ENCODE data around the gene CDHR3.
A peak's percentile ranks its signal among the peaks of the same experiment; 100 is the strongest.

Gene CDHR3

DNA sequence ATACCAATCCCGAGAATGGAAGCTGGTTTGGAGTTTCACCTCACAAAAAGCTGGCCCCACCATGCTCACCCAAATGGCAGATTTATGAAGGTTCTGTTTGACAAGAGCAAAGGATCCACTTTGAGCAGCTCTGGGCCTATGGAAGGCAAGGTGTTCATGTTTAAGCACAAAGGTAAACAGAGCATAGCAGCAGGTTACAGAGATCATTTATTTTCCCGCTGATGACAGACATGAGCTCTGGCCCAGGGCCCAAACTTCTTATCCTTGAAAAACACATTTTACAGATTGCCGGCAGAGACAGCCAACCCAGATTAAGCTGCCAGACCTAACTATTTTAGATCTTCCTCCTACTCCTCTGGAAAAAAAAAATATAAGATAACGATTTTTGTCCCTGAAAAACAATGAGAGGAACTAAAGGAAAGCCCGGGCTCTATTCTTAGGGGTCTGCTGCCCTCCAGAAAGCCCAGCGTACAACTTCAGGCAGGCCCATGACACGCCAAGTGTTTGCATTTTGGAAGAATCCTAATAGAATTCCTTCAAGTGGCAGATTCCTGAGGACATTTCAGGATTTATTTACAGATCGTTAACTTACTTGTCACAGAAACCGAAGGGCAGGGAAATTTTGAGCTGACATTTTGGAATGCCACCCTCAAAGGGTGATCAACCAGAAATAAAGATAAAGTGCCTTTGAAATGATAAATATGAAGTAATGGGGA, 109.1 kb downstream of the CDHR3 start (continued):
- TF ChIP-seq ZNF23 (tag by site-specific recombination; IDR thresholded peaks at IDR 0.05; ENCODE audit: borderline replicate concordance) (no peak), ZNF221 (tag by site-specific recombination; IDR thresholded peaks at IDR 0.05; ENCODE audit: borderline replicate concordance) (no peak), GFI1B (tag by site-specific recombination; IDR thresholded peaks at IDR 0.05) (no peak), ZNF610 (tag by site-specific recombination; IDR thresholded peaks at IDR 0.05; ENCODE audit: borderline replicate concordance) (no peak), ZNF292 (tag by site-specific recombination; IDR thresholded peaks at IDR 0.05; ENCODE audit: borderline replicate concordance, low read depth) (no peak), ZBTB20 (tag by site-specific recombination; IDR thresholded peaks at IDR 0.05) (peak; percentile 61), ZNF366 (tag by site-specific recombination; conservative IDR thresholded peaks at IDR 0.05) (0 out of 2 replicates have a peak, but pooled peaks have one; percentile 16), ZNF324 (tag by site-specific recombination; IDR thresholded peaks at IDR 0.05) (0 out of 2 replicates have a peak, but pooled peaks have one; percentile 19), ZNF239 (tag by site-specific recombination; IDR thresholded peaks at IDR 0.05) (no peak), ZBTB8A (tag by site-specific recombination; IDR thresholded peaks at IDR 0.05) (no peak), ZNF585B (tag by site-specific recombination; IDR thresholded peaks at IDR 0.05) (no peak), ZNF16 (tag by site-specific recombination; IDR thresholded peaks at IDR 0.05; ENCODE audit: low read depth) (no peak), ZXDB (tag by site-specific recombination; IDR thresholded peaks at IDR 0.05) (no peak), TRIM28 (IDR thresholded peaks at IDR 0.05; ENCODE audit: borderline replicate concordance, low read length) (no peak), ZNF76 (tag by site-specific recombination; IDR thresholded peaks at IDR 0.05; ENCODE audit: borderline replicate concordance, low read depth) (0 out of 2 replicates have a peak, but pooled peaks have one; percentile 22), ZNF404 (tag by site-specific recombination; IDR thresholded peaks at IDR 0.05) (no peak), SCRT2 (tag by site-specific recombination; IDR thresholded peaks at IDR 0.05) (0 out of 2 replicates have a peak, but pooled peaks have one; percentile 48)
- TF ChIP-seq, protein P1, sequence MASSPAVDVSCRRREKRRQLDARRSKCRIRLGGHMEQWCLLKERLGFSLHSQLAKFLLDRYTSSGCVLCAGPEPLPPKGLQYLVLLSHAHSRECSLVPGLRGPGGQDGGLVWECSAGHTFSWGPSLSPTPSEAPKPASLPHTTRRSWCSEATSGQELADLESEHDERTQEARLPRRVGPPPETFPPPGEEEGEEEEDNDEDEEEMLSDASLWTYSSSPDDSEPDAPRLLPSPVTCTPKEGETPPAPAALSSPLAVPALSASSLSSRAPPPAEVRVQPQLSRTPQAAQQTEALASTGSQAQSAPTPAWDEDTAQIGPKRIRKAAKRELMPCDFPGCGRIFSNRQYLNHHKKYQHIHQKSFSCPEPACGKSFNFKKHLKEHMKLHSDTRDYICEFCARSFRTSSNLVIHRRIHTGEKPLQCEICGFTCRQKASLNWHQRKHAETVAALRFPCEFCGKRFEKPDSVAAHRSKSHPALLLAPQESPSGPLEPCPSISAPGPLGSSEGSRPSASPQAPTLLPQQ (tag by site-specific recombination; IDR thresholded peaks at IDR 0.05) = peak; percentile 73

- Histone ChIP-seq H3K4me3 (ENCODE audit: low read depth, low read length) (no peak overlapping the region), H3K9me3 (ENCODE audit: control insufficient read depth, insufficient read depth, low read depth, low read length) (no peaks in the 10 kb centered on the region), H3K36me3 (ENCODE audit: control insufficient read depth in 2 of 2, insufficient read depth in 1 of 2, low read length in 2 of 2) (no peaks in the 10 kb centered on the region), H3K4me1 (ENCODE audit: control insufficient read depth, insufficient read depth, low read length) (peaks cover 22% of the 10 kb centered on the region), H3K27ac (ENCODE audit: extremely low read depth, low read depth, low read length) (peak overlapping the region; percentile 45)
- TF ChIP-seq ZNF837 (tag by site-specific recombination; IDR thresholded peaks at IDR 0.05) (no peak), ZNF184 (tag by site-specific recombination; IDR thresholded peaks at IDR 0.05) (no peak)
- TF ChIP-seq, protein P2, sequence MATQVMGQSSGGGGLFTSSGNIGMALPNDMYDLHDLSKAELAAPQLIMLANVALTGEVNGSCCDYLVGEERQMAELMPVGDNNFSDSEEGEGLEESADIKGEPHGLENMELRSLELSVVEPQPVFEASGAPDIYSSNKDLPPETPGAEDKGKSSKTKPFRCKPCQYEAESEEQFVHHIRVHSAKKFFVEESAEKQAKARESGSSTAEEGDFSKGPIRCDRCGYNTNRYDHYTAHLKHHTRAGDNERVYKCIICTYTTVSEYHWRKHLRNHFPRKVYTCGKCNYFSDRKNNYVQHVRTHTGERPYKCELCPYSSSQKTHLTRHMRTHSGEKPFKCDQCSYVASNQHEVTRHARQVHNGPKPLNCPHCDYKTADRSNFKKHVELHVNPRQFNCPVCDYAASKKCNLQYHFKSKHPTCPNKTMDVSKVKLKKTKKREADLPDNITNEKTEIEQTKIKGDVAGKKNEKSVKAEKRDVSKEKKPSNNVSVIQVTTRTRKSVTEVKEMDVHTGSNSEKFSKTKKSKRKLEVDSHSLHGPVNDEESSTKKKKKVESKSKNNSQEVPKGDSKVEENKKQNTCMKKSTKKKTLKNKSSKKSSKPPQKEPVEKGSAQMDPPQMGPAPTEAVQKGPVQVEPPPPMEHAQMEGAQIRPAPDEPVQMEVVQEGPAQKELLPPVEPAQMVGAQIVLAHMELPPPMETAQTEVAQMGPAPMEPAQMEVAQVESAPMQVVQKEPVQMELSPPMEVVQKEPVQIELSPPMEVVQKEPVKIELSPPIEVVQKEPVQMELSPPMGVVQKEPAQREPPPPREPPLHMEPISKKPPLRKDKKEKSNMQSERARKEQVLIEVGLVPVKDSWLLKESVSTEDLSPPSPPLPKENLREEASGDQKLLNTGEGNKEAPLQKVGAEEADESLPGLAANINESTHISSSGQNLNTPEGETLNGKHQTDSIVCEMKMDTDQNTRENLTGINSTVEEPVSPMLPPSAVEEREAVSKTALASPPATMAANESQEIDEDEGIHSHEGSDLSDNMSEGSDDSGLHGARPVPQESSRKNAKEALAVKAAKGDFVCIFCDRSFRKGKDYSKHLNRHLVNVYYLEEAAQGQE (tag by site-specific recombination; IDR thresholded peaks at IDR 0.05) = no peak
- TF ChIP-seq, protein P3, sequence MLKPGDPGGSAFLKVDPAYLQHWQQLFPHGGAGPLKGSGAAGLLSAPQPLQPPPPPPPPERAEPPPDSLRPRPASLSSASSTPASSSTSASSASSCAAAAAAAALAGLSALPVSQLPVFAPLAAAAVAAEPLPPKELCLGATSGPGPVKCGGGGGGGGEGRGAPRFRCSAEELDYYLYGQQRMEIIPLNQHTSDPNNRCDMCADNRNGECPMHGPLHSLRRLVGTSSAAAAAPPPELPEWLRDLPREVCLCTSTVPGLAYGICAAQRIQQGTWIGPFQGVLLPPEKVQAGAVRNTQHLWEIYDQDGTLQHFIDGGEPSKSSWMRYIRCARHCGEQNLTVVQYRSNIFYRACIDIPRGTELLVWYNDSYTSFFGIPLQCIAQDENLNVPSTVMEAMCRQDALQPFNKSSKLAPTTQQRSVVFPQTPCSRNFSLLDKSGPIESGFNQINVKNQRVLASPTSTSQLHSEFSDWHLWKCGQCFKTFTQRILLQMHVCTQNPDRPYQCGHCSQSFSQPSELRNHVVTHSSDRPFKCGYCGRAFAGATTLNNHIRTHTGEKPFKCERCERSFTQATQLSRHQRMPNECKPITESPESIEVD (tag by site-specific recombination; IDR thresholded peaks at IDR 0.05) = peak; percentile 51; the same call in 1 of the 2 replicates
- TF ChIP-seq, protein P4, sequence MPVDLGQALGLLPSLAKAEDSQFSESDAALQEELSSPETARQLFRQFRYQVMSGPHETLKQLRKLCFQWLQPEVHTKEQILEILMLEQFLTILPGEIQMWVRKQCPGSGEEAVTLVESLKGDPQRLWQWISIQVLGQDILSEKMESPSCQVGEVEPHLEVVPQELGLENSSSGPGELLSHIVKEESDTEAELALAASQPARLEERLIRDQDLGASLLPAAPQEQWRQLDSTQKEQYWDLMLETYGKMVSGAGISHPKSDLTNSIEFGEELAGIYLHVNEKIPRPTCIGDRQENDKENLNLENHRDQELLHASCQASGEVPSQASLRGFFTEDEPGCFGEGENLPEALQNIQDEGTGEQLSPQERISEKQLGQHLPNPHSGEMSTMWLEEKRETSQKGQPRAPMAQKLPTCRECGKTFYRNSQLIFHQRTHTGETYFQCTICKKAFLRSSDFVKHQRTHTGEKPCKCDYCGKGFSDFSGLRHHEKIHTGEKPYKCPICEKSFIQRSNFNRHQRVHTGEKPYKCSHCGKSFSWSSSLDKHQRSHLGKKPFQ (tag by site-specific recombination; IDR thresholded peaks at IDR 0.05) = 0 out of 2 replicates have a peak, but pooled peaks have one; percentile 33
- ChIA-PET CTCF (interaction anchor here (0.5 to 4.4 kb wide), 8 partner anchors 8 to 936 kb away, joined by 3 to 21 read pairs (median 4); no protein-coding TSS in a partner anchor), POLR2A (interaction anchor here (3.1 kb wide), 1 partner anchor 39 kb away, joined by 12 read pairs; the partner anchor contains the start of gene SYPL1)
These were observed 109.6 kb downstream of the CDHR3 start for GRCh38 chr7:106072715-106073091.

Data from HEK293 (cell line).